GM21529 (cell line): ENCODE data around the gene OR8K3.

Experiments used
- ATAC-seq: cut with Tn5 transposase; IDR thresholded peaks from one replicate; pipeline ENCODE4 v1.9.1; 2021; ENCODE audit not compliant: unreplicated experiment

Gene OR8K3

DNA sequence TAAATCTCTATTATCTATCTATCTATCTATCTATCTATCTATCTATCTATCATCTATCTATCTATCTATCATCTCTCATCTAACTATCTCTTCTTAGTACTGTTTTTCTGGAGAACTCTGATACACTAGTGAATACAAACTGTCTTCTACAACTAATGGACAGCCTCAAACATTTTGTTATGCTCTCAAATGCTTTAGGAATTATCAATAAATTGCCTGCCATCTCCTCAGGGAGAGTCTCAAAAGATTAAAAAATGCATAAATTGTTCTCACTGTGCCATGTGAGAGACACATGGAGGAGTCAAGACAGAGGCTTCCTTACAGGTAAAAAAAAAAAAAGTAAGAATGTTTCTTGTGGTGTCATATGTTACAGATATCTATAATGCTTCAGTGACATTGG is at the start of gene OR8K3:
TSS of gene OR8K3 (plus strand) at position 301 of the 400 bp plus-strand sequence. CDS start 3,163 bp downstream, outside the sequence.
- no peak for ATAC-seq

DNA sequence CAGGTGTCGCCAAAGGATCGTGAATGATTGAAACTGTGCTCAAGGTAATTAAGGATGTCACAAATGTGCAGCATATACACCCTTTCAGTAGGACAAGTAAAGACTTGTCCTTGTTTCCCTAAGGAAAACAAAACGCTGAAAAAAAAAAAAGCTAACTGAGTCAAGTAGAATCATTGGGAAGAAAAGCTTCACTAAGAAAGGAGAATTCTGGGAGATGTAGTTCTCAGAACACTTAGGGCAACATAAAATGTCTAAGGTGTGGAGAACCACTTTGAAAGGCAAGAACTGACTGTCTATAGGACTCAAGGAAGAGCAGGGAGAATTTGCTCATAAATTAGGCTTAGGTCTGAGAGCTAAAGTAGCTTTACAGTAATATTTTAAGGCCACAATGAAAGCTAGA is 43.9 kb upstream of the OR8K3 start:
- ATAC-seq, result no peak

DNA sequence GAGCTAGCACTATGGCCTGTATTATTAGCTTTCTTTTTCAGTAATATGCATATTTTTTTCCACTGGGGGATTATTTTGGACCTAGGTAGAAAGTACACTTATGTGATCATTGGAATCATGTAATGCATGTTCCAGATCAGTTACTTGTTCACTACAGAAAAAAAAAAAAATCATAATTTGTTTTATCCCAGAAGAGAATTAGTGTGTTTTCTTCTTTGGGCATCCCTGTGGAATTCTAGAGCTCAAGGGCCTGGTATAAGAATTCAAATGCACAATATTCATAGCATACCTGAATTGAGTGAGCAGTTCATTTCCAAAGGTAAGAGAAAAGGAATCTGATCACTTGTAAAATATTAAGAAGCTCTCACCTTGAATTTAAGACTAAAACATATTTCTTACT is 41.1 kb upstream of the OR8K3 start, which contains the start of gene OR5T1:
TSS of gene OR5T1 (plus strand) at position 301 of the 400 bp plus-strand sequence. CDS start 1,485 bp downstream, outside the sequence.
- no peak for ATAC-seq

DNA sequence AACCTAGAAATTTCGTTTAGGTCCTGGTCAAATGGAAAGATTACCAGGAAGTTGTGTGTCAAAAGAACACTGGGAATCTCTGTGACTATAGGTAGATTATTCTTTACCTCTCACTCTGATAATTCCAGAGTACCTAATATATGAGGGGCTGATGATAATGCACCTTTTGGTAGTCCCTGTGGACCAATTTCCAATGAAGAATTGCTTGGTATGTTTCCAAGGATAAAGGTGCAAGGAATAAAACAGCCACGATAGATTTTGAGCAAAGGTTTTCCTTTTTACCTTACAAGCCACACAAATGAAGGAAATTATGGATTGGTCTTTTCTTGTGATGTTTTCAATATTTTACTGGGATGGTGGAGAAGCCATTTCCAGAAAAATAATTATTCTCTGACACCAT is 22.8 kb upstream of the OR8K3 start, which contains the start of gene OR8H1:
TSS of gene OR8H1 (minus strand) at position 101 of the 400 bp plus-strand sequence. CDS start 1,192 bp downstream, outside the sequence.
- ATAC-seq, result no peak

DNA sequence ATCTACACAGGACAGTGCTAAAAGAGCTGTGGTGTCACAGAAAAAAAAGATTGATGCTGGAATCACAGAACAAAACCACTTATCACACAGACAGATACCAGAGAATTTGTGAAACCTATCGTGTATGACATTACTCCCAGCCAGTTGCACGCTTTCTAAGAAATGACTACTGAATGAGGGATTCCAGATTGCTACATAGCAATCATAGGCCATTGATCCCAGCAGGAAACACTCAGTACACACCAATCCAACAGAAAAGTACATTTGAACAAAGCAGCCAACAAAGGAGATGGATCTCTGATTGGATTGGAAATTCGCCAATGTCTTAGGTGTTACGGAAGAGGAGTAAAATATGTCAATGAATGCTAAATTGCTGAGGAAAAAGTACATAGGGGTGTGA is 18.0 kb upstream of the OR8K3 start:
- no peak for ATAC-seq

DNA sequence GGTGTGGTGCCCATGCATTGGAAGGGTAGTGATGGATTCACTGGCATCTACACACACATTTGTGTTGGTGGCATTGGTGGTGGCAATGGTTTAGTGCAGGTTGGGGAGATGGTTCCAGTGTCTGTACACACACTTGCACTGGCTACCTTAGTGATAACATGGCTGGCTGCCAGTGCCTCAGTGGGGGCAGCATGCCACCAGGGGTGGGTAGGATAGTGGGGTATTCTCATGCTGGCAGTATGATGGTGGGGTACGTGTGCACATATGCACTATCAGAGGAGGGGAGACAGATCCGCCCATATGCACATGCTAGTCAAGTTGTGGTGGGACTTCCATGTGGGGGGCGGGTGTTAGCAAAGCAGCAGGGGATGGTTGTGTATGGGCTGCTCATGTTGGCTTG is 7.1 kb upstream of the OR8K3 start:
- no peak for ATAC-seq

DNA sequence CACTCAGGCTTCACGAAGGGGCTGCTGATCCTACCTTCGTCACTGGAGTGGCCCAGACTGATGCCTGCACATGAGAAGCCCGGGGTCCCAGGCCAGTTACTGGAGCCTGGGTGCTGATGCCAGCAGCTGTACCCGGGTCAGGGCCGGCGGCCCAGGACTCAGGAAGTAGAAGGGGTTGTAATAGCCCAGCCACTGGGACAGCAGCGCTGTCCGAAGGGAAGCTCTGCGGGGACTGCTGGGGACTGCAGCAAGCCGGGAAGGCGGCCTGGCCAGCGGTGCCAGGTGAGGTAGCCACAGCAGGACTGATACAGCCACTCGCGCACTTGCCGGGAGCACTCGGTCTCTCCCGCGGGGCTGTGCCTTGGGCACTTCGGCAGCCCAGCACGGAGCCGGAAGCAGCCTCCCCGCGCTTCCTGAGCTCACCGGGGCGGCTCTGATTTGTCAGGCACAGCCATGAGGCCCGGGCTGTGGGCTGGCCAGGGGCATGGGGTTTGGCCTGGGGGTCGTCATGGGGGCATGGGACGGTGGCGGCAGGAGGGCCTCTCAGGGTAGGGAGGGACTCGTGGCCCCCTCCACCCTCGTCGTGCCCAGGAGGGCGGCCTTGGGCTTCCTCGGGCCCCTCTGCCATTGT is 17.0 kb downstream of the OR8K3 start:
- ATAC-seq, result no peak

DNA sequence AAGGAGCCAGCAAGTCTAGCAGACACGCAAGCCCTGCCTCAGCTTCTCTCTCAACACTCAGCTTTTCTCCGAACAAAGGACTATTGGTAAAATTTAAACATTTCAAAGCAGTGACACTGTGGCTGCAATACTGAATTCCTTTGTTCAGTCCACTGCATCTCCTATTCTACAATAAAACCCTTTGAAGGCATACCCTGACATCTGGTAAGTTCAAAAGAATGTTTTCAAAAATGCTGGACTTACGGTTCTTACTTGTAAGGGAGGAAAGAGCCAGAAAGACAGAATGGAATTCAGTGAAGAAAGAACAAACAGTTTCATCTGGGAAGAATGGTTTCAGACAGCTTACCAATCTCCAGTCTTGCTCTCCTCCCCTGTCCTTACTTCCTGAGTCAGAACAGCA is 18.2 kb downstream of the OR8K3 start:
- ATAC-seq, result no peak

DNA sequence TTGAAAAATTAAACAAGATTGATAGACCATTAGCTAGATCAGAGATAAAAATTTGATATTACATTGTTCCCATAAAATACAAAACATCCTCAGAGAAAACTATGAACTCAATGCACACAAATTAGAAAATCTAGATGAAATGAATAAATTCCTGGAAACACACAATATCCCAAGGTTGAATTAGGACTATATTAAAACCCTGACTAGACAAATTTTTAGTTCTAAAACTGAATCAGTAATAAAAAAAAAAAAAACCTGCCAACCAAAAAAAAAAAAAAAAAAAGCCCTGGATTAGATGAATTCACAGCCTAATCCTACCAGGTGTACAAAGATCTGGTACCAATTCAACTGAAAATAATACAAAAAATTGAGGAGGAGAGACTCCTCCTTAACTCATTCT is 25.3 kb downstream of the OR8K3 start:
- ATAC-seq, result no peak

DNA sequence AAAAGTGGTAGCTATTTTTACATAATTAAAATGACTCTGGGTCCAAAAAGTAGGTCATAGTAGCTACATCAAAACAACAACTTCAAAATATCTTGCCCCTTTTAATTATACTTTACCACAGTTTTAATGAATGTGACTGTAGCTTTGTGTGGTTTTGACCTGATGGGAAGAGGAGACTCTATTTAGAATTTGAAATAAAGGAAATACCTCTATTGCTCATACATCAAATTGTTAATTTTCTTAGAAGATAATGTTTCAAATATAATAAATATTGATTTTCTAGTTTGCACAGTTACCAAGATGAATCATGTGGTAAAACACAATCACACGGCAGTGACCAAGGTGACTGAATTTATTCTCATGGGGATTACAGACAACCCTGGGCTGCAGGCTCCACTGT is 30.8 kb downstream of the OR8K3 start, which contains the start of gene OR8K1:
TSS of gene OR8K1 (plus strand) at position 301 of the 400 bp plus-strand sequence. CDS start at position 301, 0 bp downstream.
- no peak for ATAC-seq

DNA sequence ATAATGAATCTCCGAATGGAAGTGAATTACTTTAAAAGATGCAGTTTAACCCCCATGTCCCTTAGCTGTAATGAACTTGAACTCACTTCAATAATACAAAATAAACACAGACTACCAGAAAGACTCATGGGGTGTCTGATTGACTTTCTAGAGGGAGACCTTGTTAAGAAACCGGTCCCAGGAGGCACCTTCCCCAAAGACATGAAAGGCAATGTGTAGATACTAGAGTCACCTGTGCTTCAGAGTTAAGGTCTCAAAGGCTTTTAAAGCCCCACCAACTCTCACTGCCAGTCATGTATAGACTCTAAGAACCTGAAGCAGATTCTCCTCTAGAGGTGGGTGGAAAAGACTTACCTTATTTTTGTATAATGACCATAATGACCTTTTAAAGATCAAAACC is 39.0 kb downstream of the OR8K3 start, which contains the start of gene OR8J1:
TSS of gene OR8J1 (plus strand) at position 301 of the 400 bp plus-strand sequence. CDS start 5,956 bp downstream, outside the sequence.
- ATAC-seq, result no peak
